Eye (tissue), 1 donor: ENCODE data around the gene LRP2BP.
"Not testable (repeated sequence)": the region's sequence is repeated elsewhere in the genome, so short reads cannot be mapped to it uniquely, and the experiment has no call there.

ENCODE experiments used
- DNase-seq: peaks from one replicate; pipeline ENCODE4 v3.0.0-alpha.2; 2015

The LRP2BP gene

GRCh38 chr4:185318679-185319078 lies 77.0 kb downstream of the LRP2BP start:
- no peak for DNase-seq

GRCh38 chr4:185317880-185318279 lies 77.8 kb downstream of the LRP2BP start:
- no peak for DNase-seq

DNA sequence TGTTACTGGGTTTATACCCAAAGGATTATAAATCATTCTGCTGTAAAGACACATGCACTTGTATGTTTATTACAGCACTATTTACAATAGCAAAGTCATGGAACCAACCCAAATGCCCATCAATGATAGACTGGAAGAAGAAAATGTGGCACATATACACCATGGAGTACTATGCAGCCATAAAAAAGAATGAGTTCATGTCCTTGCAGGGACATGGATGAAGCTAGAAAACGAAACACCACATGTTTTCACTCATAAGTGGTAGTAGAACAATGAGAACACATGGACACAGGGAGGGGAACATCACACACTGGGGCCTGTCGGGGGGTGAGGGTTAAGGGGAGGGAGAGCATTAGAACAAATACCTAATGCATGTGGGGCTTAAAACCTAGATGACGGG lies 78.3 kb downstream of the LRP2BP start:
- DNase-seq: not testable (repeated sequence)
